ENCODE measurements around the gene AMMECR1. TPM values are rescaled to one million over a fixed set of nuclear protein-coding genes. Genes with fewer than 3 reads are reported as not detected.
A peak's percentile ranks its signal among the peaks of the same experiment; 100 is the strongest.

Gene AMMECR1
- total RNA-seq, 3 donors from 2014 or later, result 4.1 to 10.7 (median 8.2) TPM

DNA sequence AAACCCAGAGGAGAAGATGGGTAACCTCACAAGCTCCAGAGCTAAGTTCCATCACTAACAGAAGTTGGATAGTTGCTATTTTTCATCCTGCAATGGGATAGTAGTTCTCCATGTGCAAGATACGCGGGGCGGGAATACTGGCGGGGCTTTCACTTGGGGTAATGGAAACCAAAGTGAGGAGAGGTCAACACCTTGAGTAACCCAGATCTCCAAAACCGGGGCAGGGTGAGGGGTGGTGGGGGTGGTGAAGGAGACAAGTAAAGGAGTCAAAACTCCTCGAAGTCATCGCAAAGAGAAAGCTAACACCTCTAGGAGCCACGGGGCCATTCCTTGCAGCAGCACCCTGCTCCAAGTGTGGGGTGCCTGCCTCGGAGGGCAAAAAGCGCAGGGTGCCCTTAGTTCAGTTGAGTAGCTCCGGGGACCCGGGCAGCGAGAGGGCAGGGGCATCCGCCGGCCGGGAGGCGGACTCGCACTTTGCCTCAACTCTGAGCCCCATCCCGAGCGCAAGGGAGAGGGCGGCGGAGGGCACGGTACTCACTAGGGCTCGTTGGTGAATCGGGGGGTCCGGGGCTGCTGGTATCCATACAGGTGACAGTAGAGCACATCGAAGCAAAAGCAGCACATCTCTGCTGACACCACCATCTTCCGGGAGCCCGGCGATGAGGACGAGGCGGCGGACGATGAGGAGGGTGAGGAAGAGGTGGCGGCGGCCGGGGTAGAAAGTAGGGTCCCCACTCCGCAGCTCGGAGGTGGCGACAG is 645 bp downstream of the AMMECR1 start:
- H3K4me1 ChIP-seq (ENCODE audit: low read depth), result no peaks in the 10 kb centered on the region
- H3K4me3 ChIP-seq, result peak overlapping the region; percentile 67
- intact Hi-C loops (cut with DNase I, micrococcal nuclease), result no loop called here
- H3K9me3 ChIP-seq, result no peaks in the 10 kb centered on the region
- TF ChIP-seq, protein P1, sequence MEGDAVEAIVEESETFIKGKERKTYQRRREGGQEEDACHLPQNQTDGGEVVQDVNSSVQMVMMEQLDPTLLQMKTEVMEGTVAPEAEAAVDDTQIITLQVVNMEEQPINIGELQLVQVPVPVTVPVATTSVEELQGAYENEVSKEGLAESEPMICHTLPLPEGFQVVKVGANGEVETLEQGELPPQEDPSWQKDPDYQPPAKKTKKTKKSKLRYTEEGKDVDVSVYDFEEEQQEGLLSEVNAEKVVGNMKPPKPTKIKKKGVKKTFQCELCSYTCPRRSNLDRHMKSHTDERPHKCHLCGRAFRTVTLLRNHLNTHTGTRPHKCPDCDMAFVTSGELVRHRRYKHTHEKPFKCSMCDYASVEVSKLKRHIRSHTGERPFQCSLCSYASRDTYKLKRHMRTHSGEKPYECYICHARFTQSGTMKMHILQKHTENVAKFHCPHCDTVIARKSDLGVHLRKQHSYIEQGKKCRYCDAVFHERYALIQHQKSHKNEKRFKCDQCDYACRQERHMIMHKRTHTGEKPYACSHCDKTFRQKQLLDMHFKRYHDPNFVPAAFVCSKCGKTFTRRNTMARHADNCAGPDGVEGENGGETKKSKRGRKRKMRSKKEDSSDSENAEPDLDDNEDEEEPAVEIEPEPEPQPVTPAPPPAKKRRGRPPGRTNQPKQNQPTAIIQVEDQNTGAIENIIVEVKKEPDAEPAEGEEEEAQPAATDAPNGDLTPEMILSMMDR (IDR thresholded peaks at IDR 0.05), result no peak
- ATAC-seq (peak; percentile 43), DNase-seq (peak; percentile 19 to 60 (median 54))
- no peaks in the 10 kb centered on the region for H3K36me3 ChIP-seq (ENCODE audit: low read depth)

DNA sequence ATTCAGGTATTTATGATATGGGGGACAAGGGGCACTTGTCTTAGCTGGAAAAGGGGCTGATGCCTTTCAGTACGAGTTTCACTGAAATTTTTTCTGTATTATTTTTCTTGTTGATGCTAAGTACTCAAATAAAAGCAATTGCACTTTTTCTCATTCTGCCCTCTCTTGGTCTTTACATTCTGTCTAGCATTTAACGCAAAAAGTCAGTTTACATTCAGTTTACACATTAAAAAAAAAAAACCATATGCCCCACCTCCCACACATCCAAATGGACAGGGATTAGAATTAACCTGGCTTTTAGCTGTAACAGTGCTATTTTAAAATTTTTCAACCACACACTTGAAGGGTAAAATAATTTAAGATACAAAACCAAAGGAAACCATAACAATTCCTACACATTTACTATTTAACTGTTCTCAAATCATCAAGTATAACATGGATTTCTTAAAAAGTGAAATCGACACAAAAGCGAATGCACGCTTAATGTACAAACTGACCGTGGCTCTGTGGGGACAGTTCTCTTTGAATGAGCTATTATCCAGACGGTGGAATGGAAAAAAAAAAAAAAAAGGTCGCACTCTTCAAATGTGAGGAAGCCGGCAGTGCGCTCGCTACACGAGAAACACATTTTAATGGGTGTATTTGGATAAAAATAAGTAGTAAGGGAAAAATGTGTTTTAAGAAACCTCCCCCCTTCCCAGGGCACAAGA is 1.4 kb downstream of the AMMECR1 start:
- DNase-seq (peak in 1 of 3 donors; percentile 1), ATAC-seq (no peak)
- Histone ChIP-seq H3K4me3 (no peak overlapping the region), H3K4me1 (ENCODE audit: low read depth) (no peaks in the 10 kb centered on the region), H3K9me3 (no peaks in the 10 kb centered on the region), H3K36me3 (ENCODE audit: low read depth) (no peaks in the 10 kb centered on the region)
- intact Hi-C loops (cut with DNase I, micrococcal nuclease), result no loop called here
- TF ChIP-seq, protein P1 (IDR thresholded peaks at IDR 0.05), result no peak

DNA sequence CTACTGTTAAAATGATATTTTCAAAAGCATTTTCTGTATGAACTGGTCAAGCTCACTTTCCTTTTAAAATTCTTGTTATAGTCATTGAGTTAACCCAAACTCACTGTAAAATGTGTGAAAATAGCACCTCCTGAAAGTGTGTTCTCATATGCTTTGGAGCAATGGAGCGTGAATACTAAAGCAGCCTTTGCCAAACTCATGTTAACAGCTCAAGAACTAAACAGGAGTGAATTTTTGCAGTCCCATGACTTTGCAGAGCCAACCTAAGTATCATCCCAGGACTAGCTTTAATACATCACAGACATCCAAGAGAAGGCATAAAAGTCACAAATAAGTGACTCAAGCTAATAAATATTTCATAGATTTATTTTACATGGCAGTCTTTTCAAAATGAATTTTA is 2.3 kb downstream of the AMMECR1 start:
- TF ChIP-seq, protein P1 (IDR thresholded peaks at IDR 0.05), result no peak

DNA sequence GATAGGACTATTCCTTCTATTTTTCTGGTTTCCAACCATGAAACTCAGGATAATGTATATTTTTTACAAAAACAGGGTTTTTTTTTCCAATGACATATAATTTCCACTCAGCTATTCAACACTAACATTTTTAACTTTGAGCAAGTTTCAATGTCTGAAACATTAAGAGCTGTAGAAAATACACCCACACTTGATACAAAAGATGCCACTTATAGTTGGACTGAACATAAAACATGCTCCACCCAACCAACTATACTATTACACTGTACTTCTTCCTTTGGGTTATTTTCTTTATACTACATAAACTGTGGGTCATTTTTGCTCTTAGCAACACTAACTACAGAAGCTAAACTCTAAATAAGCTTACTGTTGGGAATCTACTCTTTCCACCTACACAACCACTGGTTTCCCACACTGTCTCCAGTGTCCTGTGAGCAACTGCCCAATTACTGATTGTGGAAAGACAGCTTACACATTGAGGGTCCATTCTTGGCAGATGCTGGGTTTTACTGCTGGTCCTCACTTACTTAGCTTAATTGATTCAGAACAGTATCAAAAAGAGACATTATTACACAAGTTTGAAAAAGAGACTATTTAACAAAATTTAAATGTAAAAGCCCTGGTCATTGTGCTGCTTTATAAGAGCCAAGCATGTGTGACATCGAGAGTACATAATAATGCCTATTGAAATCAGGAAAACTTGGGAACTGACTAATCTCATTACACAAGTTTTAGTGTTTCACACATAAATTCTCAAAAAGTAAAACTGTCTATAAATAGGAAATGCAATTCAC is 6.3 kb downstream of the AMMECR1 start:
- Histone ChIP-seq H3K4me3 (no peak overlapping the region), H3K9me3 (no peaks in the 10 kb centered on the region), H3K4me1 (ENCODE audit: low read depth) (no peaks in the 10 kb centered on the region), H3K36me3 (ENCODE audit: low read depth) (no peaks in the 10 kb centered on the region)
- no peak for ATAC-seq
- TF ChIP-seq, protein P1 (IDR thresholded peaks at IDR 0.05), result no peak
- intact Hi-C loops (cut with DNase I, micrococcal nuclease), result no loop called here
- no peak for DNase-seq

More for the DNA sequence above, 2.3 kb downstream of the AMMECR1 start:
- no peak for ATAC-seq
- no peaks in the 10 kb centered on the region for H3K9me3 ChIP-seq
- intact Hi-C loops (cut with DNase I, micrococcal nuclease), result no loop called here
- DNase-seq, result no peak
- H3K4me1 ChIP-seq (ENCODE audit: low read depth), result no peaks in the 10 kb centered on the region
- no peak overlapping the region for H3K4me3 ChIP-seq
- H3K36me3 ChIP-seq (ENCODE audit: low read depth), result no peaks in the 10 kb centered on the region

DNA sequence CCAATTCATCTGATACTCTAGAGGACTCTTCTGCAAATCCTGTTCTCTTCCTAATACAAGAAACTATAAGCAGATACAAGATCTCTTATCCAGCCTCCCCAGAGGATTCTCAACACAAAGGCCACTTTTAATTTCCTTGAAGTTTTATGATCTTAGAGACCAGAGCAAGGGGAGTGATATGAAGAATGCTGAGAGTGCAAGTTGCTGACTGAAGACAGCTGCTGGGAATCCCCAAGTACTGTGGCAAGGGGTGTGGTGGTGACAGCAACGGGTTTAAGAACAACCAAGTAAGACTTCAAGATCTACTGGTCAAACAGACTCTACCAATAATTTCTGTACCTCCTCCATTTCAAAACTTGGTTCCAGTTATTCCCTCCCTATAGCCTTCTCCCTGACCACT is 7.0 kb downstream of the AMMECR1 start:
- Histone ChIP-seq H3K9me3 (no peaks in the 10 kb centered on the region), H3K36me3 (ENCODE audit: low read depth) (no peaks in the 10 kb centered on the region), H3K4me1 (ENCODE audit: low read depth) (no peaks in the 10 kb centered on the region), H3K4me3 (no peak overlapping the region)
- ATAC-seq (peak; percentile 37), DNase-seq (peak in 1 of 3 donors; percentile 9)
- intact Hi-C loops (cut with DNase I, micrococcal nuclease), result no loop called here
- TF ChIP-seq, protein P1 (IDR thresholded peaks at IDR 0.05), result no peak

Data from mucosa of descending colon (tissue), 3 donors.